ENCODE measurements around the gene MAPRE2. TPM values are rescaled to one million over a fixed set of nuclear protein-coding genes. Genes with fewer than 3 reads are reported as not detected.

The MAPRE2 gene
- total and polyA plus RNA-seq, 2 of the 13 experiments (the other 11 are each of a cell fraction or from before 2014, with no cell fraction given) = 34.5 to 67.9 TPM

- no peak for TF ChIP-seq ZXDC (CRISPR knock-in tag; IDR thresholded peaks at IDR 0.05)
Observed at GRCh38 chr18:35060122-35060815, 19.1 kb downstream of the MAPRE2 start (continued).

- no peak overlapping the region for H3K4me2 ChIP-seq (ENCODE audit: low read depth, low read length)
- H4K20me1 ChIP-seq (ENCODE audit: insufficient read depth, low read length) = no peaks in the 10 kb centered on the region
- CTCF ChIA-PET (ENCODE audit: low intra/inter-chr PET ratio, low total read pairs) = no interaction called here
- intact Hi-C loops (cut with micrococcal nuclease; ENCODE audit: unreplicated experiment) (no loop called here), in situ Hi-C loops (cut with HindIII; ENCODE audit: extremely low pct_ligation_motif_present, low pct_unique_long_range_greater_than_20kb) (no loop called here)
- no peaks in the 10 kb centered on the region for H3K27me3 ChIP-seq (ENCODE audit: control insufficient read depth in 1 of 2, insufficient read depth in 2 of 2, low read length in 2 of 2)
- H3K4me3 ChIP-seq (replicated peaks in 1 of 3; ENCODE audit: insufficient read depth in 1 of 3, low read depth in 2 of 3, low read length in 3 of 3) = no peak overlapping the region
- WGBS (ENCODE audit: low lambda C conversion rate) = 85% methylated on average over 7 of the region's 7 CpGs
- ATAC-seq = no peak
- no peak for FAIRE-seq
- POLR2A ChIA-PET = no interaction called here
- TF ChIP-seq ZBTB37 (CRISPR knock-in tag; IDR thresholded peaks at IDR 0.05) (no peak), HIVEP1 (CRISPR knock-in tag; IDR thresholded peaks at IDR 0.05) (no peak), SNAPC5 (CRISPR knock-in tag; IDR thresholded peaks at IDR 0.05; ENCODE audit: borderline replicate concordance) (no peak), ZNF768 (CRISPR knock-in tag; IDR thresholded peaks at IDR 0.05) (no peak), ZNF557 (CRISPR knock-in tag; IDR thresholded peaks at IDR 0.05) (no peak), PHF20 (CRISPR knock-in tag; IDR thresholded peaks at IDR 0.05) (no peak), ZNF382 (CRISPR knock-in tag; IDR thresholded peaks at IDR 0.05; ENCODE audit: borderline replicate concordance) (no peak), RXRA (CRISPR knock-in tag; IDR thresholded peaks at IDR 0.05) (no peak), RBM22 (optimal IDR thresholded peaks at IDR 0.05; ENCODE audit: low read length) (no peak), RBAK (CRISPR knock-in tag; IDR thresholded peaks at IDR 0.05) (no peak), ZNF691 (CRISPR knock-in tag; IDR thresholded peaks at IDR 0.05; ENCODE audit: borderline replicate concordance, low read depth) (no peak), ZSCAN21 (CRISPR knock-in tag; IDR thresholded peaks at IDR 0.05; ENCODE audit: borderline replicate concordance) (no peak), ZNF740 (CRISPR knock-in tag; IDR thresholded peaks at IDR 0.05) (no peak), NFE2 (CRISPR knock-in tag; IDR thresholded peaks at IDR 0.05) (no peak)
- H3K4me1 ChIP-seq (ENCODE audit: insufficient read depth, low read length) = peaks cover 55% of the 10 kb centered on the region
- H3K9me3 ChIP-seq (ENCODE audit: low read length) = no peaks in the 10 kb centered on the region
- no peak for DNase-seq (ENCODE audit: low spot score)
- H3K9ac ChIP-seq (ENCODE audit: insufficient read depth, low read depth, low read length) = no peak overlapping the region
- BruUV-seq (replicated peaks) = no TSS peak
- peaks cover 56% of the 10 kb centered on the region for H3K79me2 ChIP-seq (ENCODE audit: insufficient read depth, low read length)
- H2AFZ ChIP-seq (ENCODE audit: low read length) = no peak overlapping the region
- H3K36me3 ChIP-seq (replicated peaks in 1 of 2; ENCODE audit: control insufficient read depth in 1 of 2, insufficient read depth in 2 of 2, low read length in 2 of 2) = no peaks in the 10 kb centered on the region; a peak in 1 of 5 replicates
- no peak overlapping the region for H3K27ac ChIP-seq (ENCODE audit: extremely low read length, insufficient read depth, low read length)
Observed at GRCh38 chr18:35061336-35061735, 20.1 kb downstream of the MAPRE2 start.

Measured in HepG2 (cell line).